Smooth muscle cell (in vitro differentiated cells): Measurements from ENCODE around the gene ZFHX3. TPM values are rescaled to one million over a fixed set of nuclear protein-coding genes. Genes with fewer than 3 reads are reported as not detected.

Source experiments
- DNase-seq: peaks from one replicate; lab custom pipeline; 2025; ENCODE audit not compliant: unreplicated experiment; lab: John Stamatoyannopoulos, UW
- H2AFZ ChIP-seq: fragments of 200-600 bp; sonication (generic); 2 replicates; pipeline ENCODE4 v1.6.0; 2016; ENCODE audit warnings: antibody characterized with exemption, low read depth, mild to moderate bottlenecking
- H3F3A ChIP-seq: fragments of 200-600 bp; sonication (generic); 2 replicates; pipeline ENCODE4 v1.6.0; 2017; ENCODE audit warnings: antibody characterized with exemption, low read depth
- H3K27ac ChIP-seq: fragments of 200-600 bp; sonication (generic); 2 replicates; pipeline ENCODE4 v1.5.1; 2016; ENCODE audit warnings: low read depth, mild to moderate bottlenecking
- H3K27me3 ChIP-seq: fragments of 200-600 bp; sonication (generic); 2 replicates; pipeline ENCODE4 v1.6.1; 2016; ENCODE audit warnings: low read depth, mild to moderate bottlenecking
- H3K36me3 ChIP-seq: fragments of 200-600 bp; sonication (generic); 2 replicates; pipeline ENCODE4 v1.5.1; 2016; ENCODE audit warnings: low read depth
- H3K4me1 ChIP-seq: fragments of 200-600 bp; sonication (generic); 2 replicates; pipeline ENCODE4 v1.5.1; 2016; ENCODE audit warnings: low read depth
- H3K4me2 ChIP-seq: fragments of 200-600 bp; sonication (generic); 2 replicates; pipeline ENCODE4 v1.6.0; 2016; ENCODE audit warnings: mild to moderate bottlenecking
- H3K4me3 ChIP-seq: fragments of 200-600 bp; sonication (generic); 2 replicates; pipeline ENCODE4 v1.5.1; 2016; ENCODE audit warnings: mild to moderate bottlenecking
- H3K79me2 ChIP-seq: fragments of 200-600 bp; sonication (generic); 2 replicates; pipeline ENCODE4 v1.6.0; 2016; ENCODE audit warnings: low read depth, mild to moderate bottlenecking
- H3K9ac ChIP-seq: fragments of 200-600 bp; sonication (generic); 2 replicates; pipeline ENCODE4 v1.6.0; 2016; ENCODE audit warnings: low read depth
- H3K9me3 ChIP-seq: fragments of 200-600 bp; sonication (generic); replicated peaks from 2 replicates; pipeline ENCODE4 v1.5.1; 2016; ENCODE audit warnings: low read depth
- H4K20me1 ChIP-seq: fragments of 200-600 bp; sonication (generic); 2 replicates; pipeline ENCODE4 v1.6.0; 2016; ENCODE audit warnings: low read depth
- WGBS: methylation state at CpG from one replicate; pipeline ENCODE4 v1.1.7; 2016; ENCODE audit warnings: low lambda C conversion rate; 5-methylcytosine and 5-hydroxymethylcytosine counted together
- polyA plus RNA-seq: library from polyadenylated mRNA; unstranded; fragments of >200 nt; fragmentation: Nextera tagmentation; extraction: Ambion mirVana; gene quantifications from 2 replicates; pipeline ENCODE4 v1.2.1, GENCODE V29; 2016
- total RNA-seq: library from RNA; depleted of rRNA; stranded (reverse); fragments of >200 nt; gene quantifications from 2 replicates; pipeline ENCODE4 v1.2.3, GENCODE V29; 2014
- TF ChIP-seq, protein P1 (sequence below): fragments of 200-600 bp; sonication (generic); IDR thresholded peaks from 2 replicates; pipeline ENCODE4 v1.5.1; 2017; ENCODE audit warnings: borderline replicate concordance, mild to moderate bottlenecking, antibody characterized with exemption; ENCODE audit not compliant: insufficient read depth, poor library complexity, severe bottlenecking

ZFHX3 gene
- total and polyA plus RNA-seq, 2 experiments from 2014 or later: 3.1 to 9.8 TPM

GRCh38 chr16:72901000-72901627, 146.8 kb downstream of the ZFHX3 start:
- WGBS: 93% methylated on average over 14 of the region's 14 CpGs
- Histone ChIP-seq H3K27me3 (no peaks in the 10 kb centered on the region), H4K20me1 (peaks cover 51% of the 10 kb centered on the region), H3K27ac (no peak overlapping the region), H3K4me3 (no peak overlapping the region), H3K9me3 (no peaks in the 10 kb centered on the region), H3K9ac (no peak overlapping the region), H3F3A (no peaks in the 10 kb centered on the region), H3K36me3 (no peaks in the 10 kb centered on the region), H3K4me2 (no peak overlapping the region), H3K79me2 (peaks cover 5% of the 10 kb centered on the region), H3K4me1 (no peaks in the 10 kb centered on the region), H2AFZ (no peak overlapping the region)
- TF ChIP-seq, protein P1, sequence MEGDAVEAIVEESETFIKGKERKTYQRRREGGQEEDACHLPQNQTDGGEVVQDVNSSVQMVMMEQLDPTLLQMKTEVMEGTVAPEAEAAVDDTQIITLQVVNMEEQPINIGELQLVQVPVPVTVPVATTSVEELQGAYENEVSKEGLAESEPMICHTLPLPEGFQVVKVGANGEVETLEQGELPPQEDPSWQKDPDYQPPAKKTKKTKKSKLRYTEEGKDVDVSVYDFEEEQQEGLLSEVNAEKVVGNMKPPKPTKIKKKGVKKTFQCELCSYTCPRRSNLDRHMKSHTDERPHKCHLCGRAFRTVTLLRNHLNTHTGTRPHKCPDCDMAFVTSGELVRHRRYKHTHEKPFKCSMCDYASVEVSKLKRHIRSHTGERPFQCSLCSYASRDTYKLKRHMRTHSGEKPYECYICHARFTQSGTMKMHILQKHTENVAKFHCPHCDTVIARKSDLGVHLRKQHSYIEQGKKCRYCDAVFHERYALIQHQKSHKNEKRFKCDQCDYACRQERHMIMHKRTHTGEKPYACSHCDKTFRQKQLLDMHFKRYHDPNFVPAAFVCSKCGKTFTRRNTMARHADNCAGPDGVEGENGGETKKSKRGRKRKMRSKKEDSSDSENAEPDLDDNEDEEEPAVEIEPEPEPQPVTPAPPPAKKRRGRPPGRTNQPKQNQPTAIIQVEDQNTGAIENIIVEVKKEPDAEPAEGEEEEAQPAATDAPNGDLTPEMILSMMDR: no peak
- DNase-seq: no peak

DNA sequence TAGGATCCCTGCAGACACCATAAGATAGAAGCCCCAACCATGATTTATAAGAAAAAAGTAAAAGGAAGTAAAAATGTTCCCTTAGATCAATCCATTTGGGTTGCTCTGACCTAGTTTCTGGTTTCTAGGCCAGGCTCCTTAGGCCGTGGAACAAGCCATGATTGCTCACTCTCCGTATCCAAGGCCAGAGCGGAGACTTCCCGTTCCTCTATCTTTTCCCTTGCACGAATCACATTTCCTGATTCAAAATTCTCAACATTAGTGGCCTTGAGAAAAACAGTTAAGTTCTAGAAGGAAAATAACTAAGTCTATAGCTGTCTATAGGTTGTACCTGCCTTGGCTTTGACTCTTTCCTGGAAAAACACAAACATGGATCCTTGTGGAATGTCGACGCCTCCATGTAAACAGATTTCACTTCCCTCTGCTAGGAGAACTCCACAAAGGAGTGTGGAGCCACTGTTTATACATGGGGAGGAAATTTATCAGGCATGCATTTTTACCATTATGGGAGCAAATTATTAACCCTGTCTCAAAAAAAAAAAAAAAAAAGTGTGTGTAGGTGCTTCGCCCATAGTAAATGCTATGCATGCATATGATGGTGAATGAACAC, 149.6 kb downstream of the ZFHX3 start:
- Histone ChIP-seq H3F3A (no peaks in the 10 kb centered on the region), H3K9ac (no peak overlapping the region), H3K27ac (no peak overlapping the region), H3K36me3 (no peaks in the 10 kb centered on the region), H2AFZ (no peak overlapping the region), H3K79me2 (peaks cover 14% of the 10 kb centered on the region), H3K4me3 (no peak overlapping the region), H3K9me3 (no peaks in the 10 kb centered on the region), H3K4me2 (no peak overlapping the region), H4K20me1 (peaks cover 39% of the 10 kb centered on the region), H3K27me3 (no peaks in the 10 kb centered on the region), H3K4me1 (peaks cover 9% of the 10 kb centered on the region)
- TF ChIP-seq, protein P1: no peak
- DNase-seq: no peak
- 90% methylated on average over 8 of the region's 8 CpGs for WGBS

DNA sequence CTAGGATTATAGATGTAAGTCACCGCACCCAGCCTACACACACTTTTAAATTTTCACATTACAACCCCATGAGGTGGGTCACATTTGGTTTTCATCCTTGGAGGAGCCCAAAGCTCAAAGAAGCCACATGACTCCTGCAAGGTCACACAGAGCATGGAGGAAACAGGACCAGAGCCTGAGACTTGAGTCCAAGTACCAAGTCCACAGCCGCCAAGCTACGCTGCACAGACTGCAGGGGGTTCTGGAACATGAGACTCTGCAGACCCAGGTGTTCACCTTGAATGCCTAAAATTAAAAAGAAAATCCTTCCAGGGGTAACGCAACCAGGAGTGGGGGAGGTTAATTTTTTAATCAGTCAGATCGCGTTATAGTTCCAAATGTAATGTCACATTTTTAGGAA, 150.2 kb downstream of the ZFHX3 start:
- Histone ChIP-seq H3K79me2 (peaks cover 14% of the 10 kb centered on the region), H3K27ac (no peak overlapping the region), H3K9ac (no peak overlapping the region), H2AFZ (no peak overlapping the region), H3K27me3 (no peaks in the 10 kb centered on the region), H4K20me1 (peaks cover 34% of the 10 kb centered on the region), H3F3A (no peaks in the 10 kb centered on the region), H3K9me3 (no peaks in the 10 kb centered on the region), H3K36me3 (no peaks in the 10 kb centered on the region), H3K4me2 (no peak overlapping the region), H3K4me1 (peaks cover 9% of the 10 kb centered on the region), H3K4me3 (no peak overlapping the region)
- 97% methylated on average over 6 of the region's 6 CpGs for WGBS
- TF ChIP-seq, protein P1: no peak
- DNase-seq: no peak

GRCh38 chr16:72896485-72897118, 151.3 kb downstream of the ZFHX3 start:
- no peak overlapping the region for H2AFZ ChIP-seq
- no peak overlapping the region for H3K9ac ChIP-seq
- H3K27me3 ChIP-seq: no peaks in the 10 kb centered on the region
- 90% methylated on average over 12 of the region's 12 CpGs for WGBS
- TF ChIP-seq, protein P1: no peak
- no peaks in the 10 kb centered on the region for H3F3A ChIP-seq
- no peak overlapping the region for H3K4me3 ChIP-seq
- peaks cover 31% of the 10 kb centered on the region for H4K20me1 ChIP-seq
- peaks cover 9% of the 10 kb centered on the region for H3K4me1 ChIP-seq
- no peak for DNase-seq
- no peak overlapping the region for H3K4me2 ChIP-seq
- H3K27ac ChIP-seq: no peak overlapping the region
- H3K79me2 ChIP-seq: peaks cover 14% of the 10 kb centered on the region
- no peaks in the 10 kb centered on the region for H3K36me3 ChIP-seq
- H3K9me3 ChIP-seq: no peaks in the 10 kb centered on the region
